ENCODE data around the gene MRM2. TPM values are rescaled to one million over a fixed set of nuclear protein-coding genes. Genes with fewer than 3 reads are reported as not detected.

The MRM2 gene
- total and polyA plus RNA-seq, 2 donors (not counting 1 experiment from before 2014, with no cell fraction given), result 14.9 to 19.3 TPM

DNA sequence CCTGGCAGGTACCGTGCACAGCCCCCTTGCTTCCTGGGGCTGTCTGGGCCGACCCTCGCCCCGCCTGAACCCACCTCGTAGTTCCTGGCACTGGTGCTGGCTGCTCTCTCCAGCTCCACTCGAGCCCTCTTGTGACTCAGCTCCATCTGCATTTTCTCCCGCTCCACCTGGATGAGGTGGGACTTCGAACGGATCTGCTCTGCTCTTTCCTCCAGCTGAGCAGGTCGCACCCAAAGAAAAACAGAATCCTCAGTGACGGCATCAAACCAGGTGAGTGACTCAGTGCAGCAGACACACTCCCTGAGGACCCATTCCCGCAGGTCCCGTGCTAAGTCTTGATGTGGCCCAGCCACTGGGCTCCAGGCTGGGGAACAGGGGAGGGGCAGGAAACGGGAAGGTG, 16.7 kb downstream of the MRM2 start:
- no peak overlapping the region for H3K27ac ChIP-seq (ENCODE audit: insufficient read depth, low read length)
- no peak overlapping the region for H3K4me3 ChIP-seq (replicated peaks in 1 of 4; ENCODE audit: control extremely low read depth in 1 of 4, insufficient read depth in 1 of 4, low read depth in 3 of 4, low read length in 4 of 4)
- no peaks in the 10 kb centered on the region for H3K9me3 ChIP-seq (ENCODE audit: control insufficient read depth, insufficient read depth, low read depth, low read length)
- DNase-seq (ENCODE audit: low read depth in 2 of 2), result no peak
- no peaks in the 10 kb centered on the region for H3K27me3 ChIP-seq (ENCODE audit: control insufficient read depth, insufficient read depth, low read length)
- no peak overlapping the region for H3K4me2 ChIP-seq (ENCODE audit: extremely low read depth, insufficient read depth, low read length)
- no peaks in the 10 kb centered on the region for H3K4me1 ChIP-seq (ENCODE audit: control insufficient read depth, extremely low read depth, insufficient read depth, low read length)
- H4K20me1 ChIP-seq (ENCODE audit: control insufficient read depth, extremely low read depth, insufficient read depth, low read length), result no peaks in the 10 kb centered on the region
- peaks cover 17% of the 10 kb centered on the region for H3K36me3 ChIP-seq (ENCODE audit: control insufficient read depth, insufficient read depth, low read length)
- H3K79me2 ChIP-seq (ENCODE audit: control insufficient read depth, insufficient read depth, low read length), result peaks cover 8% of the 10 kb centered on the region
- TF ChIP-seq EZH2 (IDR thresholded peaks at IDR 0.05; ENCODE audit: low read length, missing control alignments), result no peak
- TF ChIP-seq, protein P1, sequence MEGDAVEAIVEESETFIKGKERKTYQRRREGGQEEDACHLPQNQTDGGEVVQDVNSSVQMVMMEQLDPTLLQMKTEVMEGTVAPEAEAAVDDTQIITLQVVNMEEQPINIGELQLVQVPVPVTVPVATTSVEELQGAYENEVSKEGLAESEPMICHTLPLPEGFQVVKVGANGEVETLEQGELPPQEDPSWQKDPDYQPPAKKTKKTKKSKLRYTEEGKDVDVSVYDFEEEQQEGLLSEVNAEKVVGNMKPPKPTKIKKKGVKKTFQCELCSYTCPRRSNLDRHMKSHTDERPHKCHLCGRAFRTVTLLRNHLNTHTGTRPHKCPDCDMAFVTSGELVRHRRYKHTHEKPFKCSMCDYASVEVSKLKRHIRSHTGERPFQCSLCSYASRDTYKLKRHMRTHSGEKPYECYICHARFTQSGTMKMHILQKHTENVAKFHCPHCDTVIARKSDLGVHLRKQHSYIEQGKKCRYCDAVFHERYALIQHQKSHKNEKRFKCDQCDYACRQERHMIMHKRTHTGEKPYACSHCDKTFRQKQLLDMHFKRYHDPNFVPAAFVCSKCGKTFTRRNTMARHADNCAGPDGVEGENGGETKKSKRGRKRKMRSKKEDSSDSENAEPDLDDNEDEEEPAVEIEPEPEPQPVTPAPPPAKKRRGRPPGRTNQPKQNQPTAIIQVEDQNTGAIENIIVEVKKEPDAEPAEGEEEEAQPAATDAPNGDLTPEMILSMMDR (conservative IDR thresholded peaks at IDR 0.05 in 1 of 2, IDR thresholded peaks at IDR 0.05 in 1 of 2; ENCODE audit: low read depth in 1 of 2, low read length in 2 of 2), result no peak
- no peak overlapping the region for H2AFZ ChIP-seq (ENCODE audit: low read length)
- no peak overlapping the region for H3K9ac ChIP-seq (ENCODE audit: insufficient read depth, low read length)

DNA sequence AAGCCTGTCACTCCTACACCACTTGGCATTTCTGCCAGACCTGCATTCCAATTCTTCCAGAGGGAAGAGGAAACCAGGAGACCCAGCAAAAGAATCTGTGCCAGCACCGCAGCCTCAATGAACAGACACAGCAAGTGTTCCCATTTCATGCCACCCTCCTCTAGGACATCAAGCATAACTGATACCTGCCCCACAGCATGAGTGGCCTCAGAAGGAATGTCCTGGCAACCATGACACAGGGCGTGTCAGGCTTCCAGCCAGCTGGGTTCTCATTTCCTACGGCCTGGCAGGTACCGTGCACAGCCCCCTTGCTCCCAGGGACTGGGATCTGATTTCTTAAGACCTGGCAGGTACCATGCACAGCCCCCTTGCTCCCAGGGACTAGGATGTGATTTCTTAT, 17.1 kb downstream of the MRM2 start:
- no peak overlapping the region for H3K4me2 ChIP-seq (ENCODE audit: extremely low read depth, insufficient read depth, low read length)
- H3K36me3 ChIP-seq (ENCODE audit: control insufficient read depth, insufficient read depth, low read length), result peaks cover 17% of the 10 kb centered on the region
- no peak for DNase-seq (ENCODE audit: low read depth in 2 of 2)

DNA sequence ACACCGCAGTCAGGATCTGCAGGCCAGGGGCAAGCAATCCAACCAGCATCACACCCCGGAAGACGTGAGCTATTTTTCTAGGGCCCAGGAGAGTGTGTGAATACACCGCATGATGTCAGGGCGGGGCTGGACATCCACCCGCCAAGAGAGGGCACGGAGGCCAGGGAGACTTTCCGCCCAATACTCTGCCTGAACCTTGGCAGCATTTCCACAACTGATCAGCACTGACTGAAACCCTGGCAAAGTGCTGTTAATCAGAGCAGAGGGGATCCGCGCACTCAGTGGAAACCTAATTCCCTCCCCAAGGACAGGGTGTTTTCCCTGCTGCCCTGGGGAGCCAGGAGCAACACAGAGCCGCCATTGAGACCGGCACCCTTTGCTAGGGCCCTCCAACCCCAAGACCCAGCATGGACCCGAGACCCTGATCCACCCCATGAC, 17.5 kb downstream of the MRM2 start:
- H3K36me3 ChIP-seq (ENCODE audit: control insufficient read depth, insufficient read depth, low read length), result peaks cover 14% of the 10 kb centered on the region
- H3K27ac ChIP-seq (ENCODE audit: insufficient read depth, low read length), result no peak overlapping the region
- H3K27me3 ChIP-seq (ENCODE audit: control insufficient read depth, insufficient read depth, low read length), result no peaks in the 10 kb centered on the region
- H4K20me1 ChIP-seq (ENCODE audit: control insufficient read depth, extremely low read depth, insufficient read depth, low read length), result no peaks in the 10 kb centered on the region
- H3K9ac ChIP-seq (ENCODE audit: insufficient read depth, low read length), result no peak overlapping the region
- H3K79me2 ChIP-seq (ENCODE audit: control insufficient read depth, insufficient read depth, low read length), result peaks cover 3% of the 10 kb centered on the region
- no peak overlapping the region for H3K4me3 ChIP-seq (replicated peaks in 1 of 4; ENCODE audit: control extremely low read depth in 1 of 4, insufficient read depth in 1 of 4, low read depth in 3 of 4, low read length in 4 of 4)
- no peaks in the 10 kb centered on the region for H3K4me1 ChIP-seq (ENCODE audit: control insufficient read depth, extremely low read depth, insufficient read depth, low read length)
- TF ChIP-seq, protein P1 (conservative IDR thresholded peaks at IDR 0.05 in 1 of 2, IDR thresholded peaks at IDR 0.05 in 1 of 2; ENCODE audit: low read depth in 1 of 2, low read length in 2 of 2), result no peak
- no peak for TF ChIP-seq EZH2 (IDR thresholded peaks at IDR 0.05; ENCODE audit: low read length, missing control alignments)
- DNase-seq (ENCODE audit: low read depth in 2 of 2), result no peak
- H3K4me2 ChIP-seq (ENCODE audit: extremely low read depth, insufficient read depth, low read length), result no peak overlapping the region
- H2AFZ ChIP-seq (ENCODE audit: low read length), result no peak overlapping the region
- H3K9me3 ChIP-seq (ENCODE audit: control insufficient read depth, insufficient read depth, low read depth, low read length), result no peaks in the 10 kb centered on the region

More for the DNA sequence above, 17.1 kb downstream of the MRM2 start:
- Histone ChIP-seq H3K4me1 (ENCODE audit: control insufficient read depth, extremely low read depth, insufficient read depth, low read length) (no peaks in the 10 kb centered on the region), H3K27me3 (ENCODE audit: control insufficient read depth, insufficient read depth, low read length) (no peaks in the 10 kb centered on the region), H3K4me3 (replicated peaks in 1 of 4; ENCODE audit: control extremely low read depth in 1 of 4, insufficient read depth in 1 of 4, low read depth in 3 of 4, low read length in 4 of 4) (no peak overlapping the region), H3K9ac (ENCODE audit: insufficient read depth, low read length) (no peak overlapping the region), H3K9me3 (ENCODE audit: control insufficient read depth, insufficient read depth, low read depth, low read length) (no peaks in the 10 kb centered on the region), H2AFZ (ENCODE audit: low read length) (no peak overlapping the region), H3K79me2 (ENCODE audit: control insufficient read depth, insufficient read depth, low read length) (peaks cover 4% of the 10 kb centered on the region), H4K20me1 (ENCODE audit: control insufficient read depth, extremely low read depth, insufficient read depth, low read length) (no peaks in the 10 kb centered on the region), H3K27ac (ENCODE audit: insufficient read depth, low read length) (no peak overlapping the region)
- TF ChIP-seq EZH2 (IDR thresholded peaks at IDR 0.05; ENCODE audit: low read length, missing control alignments), result no peak
- TF ChIP-seq, protein P1 (conservative IDR thresholded peaks at IDR 0.05 in 1 of 2, IDR thresholded peaks at IDR 0.05 in 1 of 2; ENCODE audit: low read depth in 1 of 2, low read length in 2 of 2), result no peak
